B cell (primary cell): ENCODE measurements around the gene SNX17.

Source experiments
- EZH2 ChIP-seq: IDR thresholded peaks from 2 replicates; pipeline ENCODE4 v1.6.1; 2012; ENCODE audit warnings: borderline replicate concordance, low read depth, mild to moderate bottlenecking, moderate library complexity, low read length; ENCODE audit not compliant: insufficient read depth, poor library complexity, severe bottlenecking
- TF ChIP-seq, protein P1 (sequence below): fragments of 200-600 bp; IDR thresholded peaks from one replicate; pipeline ENCODE4 v1.8.0; 2022; ENCODE audit warnings: antibody characterized with exemption, mild to moderate bottlenecking

DNA sequence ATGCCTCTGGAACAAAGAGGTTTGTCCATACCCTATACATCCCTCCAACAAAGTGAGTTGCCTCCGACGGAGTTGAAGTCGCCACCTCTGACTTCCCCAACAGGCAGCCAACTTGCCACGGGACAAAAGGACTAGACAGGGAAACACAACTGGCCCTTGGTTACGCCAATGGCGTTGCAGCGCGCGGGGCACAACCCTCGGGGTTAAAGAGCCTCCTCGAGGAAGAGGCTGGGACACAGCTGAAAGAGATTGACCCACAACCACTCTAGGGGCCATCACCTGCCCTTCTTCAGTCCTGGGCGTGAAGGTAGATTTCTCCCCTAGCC, 14.4 kb upstream of the SNX17 start:
- TF ChIP-seq, protein P1, sequence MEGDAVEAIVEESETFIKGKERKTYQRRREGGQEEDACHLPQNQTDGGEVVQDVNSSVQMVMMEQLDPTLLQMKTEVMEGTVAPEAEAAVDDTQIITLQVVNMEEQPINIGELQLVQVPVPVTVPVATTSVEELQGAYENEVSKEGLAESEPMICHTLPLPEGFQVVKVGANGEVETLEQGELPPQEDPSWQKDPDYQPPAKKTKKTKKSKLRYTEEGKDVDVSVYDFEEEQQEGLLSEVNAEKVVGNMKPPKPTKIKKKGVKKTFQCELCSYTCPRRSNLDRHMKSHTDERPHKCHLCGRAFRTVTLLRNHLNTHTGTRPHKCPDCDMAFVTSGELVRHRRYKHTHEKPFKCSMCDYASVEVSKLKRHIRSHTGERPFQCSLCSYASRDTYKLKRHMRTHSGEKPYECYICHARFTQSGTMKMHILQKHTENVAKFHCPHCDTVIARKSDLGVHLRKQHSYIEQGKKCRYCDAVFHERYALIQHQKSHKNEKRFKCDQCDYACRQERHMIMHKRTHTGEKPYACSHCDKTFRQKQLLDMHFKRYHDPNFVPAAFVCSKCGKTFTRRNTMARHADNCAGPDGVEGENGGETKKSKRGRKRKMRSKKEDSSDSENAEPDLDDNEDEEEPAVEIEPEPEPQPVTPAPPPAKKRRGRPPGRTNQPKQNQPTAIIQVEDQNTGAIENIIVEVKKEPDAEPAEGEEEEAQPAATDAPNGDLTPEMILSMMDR: no peak
- TF ChIP-seq EZH2: no peak
